Spleen (tissue), 11 donors: ENCODE results near the gene RAB43. TPM values are rescaled to one million over a fixed set of nuclear protein-coding genes. Genes with fewer than 3 reads are reported as not detected.

ENCODE experiments used
- DNase-seq: peaks from one replicate; pipeline ENCODE4 v3.0.0-alpha.2; 2020
- H3K27ac ChIP-seq, 8 donors: fragments of 200-600 bp; sonication (generic) in 7 of 8; 1 replicate in 4 of 8; 2 replicates in 4 of 8; pipeline versions ENCODE4 v1.5.0 to v1.8.0; 2016 to 2021; ENCODE audit warnings: inconsistent platforms in 4 of 8, mild to moderate bottlenecking in 4 of 8, moderate library complexity in 1 of 8
- H3K27me3 ChIP-seq, 7 donors: fragments of 200-600 bp; sonication (generic) in 6 of 7; replicated peaks in 1 of 7; 1 replicate in 4 of 7; 2 replicates in 3 of 7; pipeline versions ENCODE4 v1.5.0 to v1.8.0; 2016 to 2021; ENCODE audit warnings: inconsistent platforms in 3 of 7, mild to moderate bottlenecking in 1 of 7
- H3K36me3 ChIP-seq, 6 donors: fragments of 200-600 bp; sonication (generic) in 5 of 6; 1 replicate in 4 of 6; 2 replicates in 2 of 6; pipeline versions ENCODE4 v1.5.0 to v1.8.0; 2016 to 2021; ENCODE audit warnings: inconsistent platforms in 2 of 6
- H3K4me1 ChIP-seq, 6 donors: fragments of 200-600 bp; sonication (generic) in 5 of 6; 1 replicate in 3 of 6; 2 replicates in 3 of 6; pipeline versions ENCODE4 v1.5.0 to v1.8.0; 2016 to 2021; ENCODE audit warnings: inconsistent platforms in 3 of 6
- H3K4me3 ChIP-seq, 8 donors: fragments of 200-600 bp; sonication (generic) in 7 of 8; 1 replicate in 4 of 8; 2 replicates in 4 of 8; pipeline versions ENCODE4 v1.5.0 to v1.8.0; 2016 to 2021; ENCODE audit warnings: inconsistent platforms in 4 of 8, mild to moderate bottlenecking in 4 of 8, moderate library complexity in 2 of 8
- H3K9me3 ChIP-seq, 8 donors: fragments of 200-600 bp; sonication (generic) in 7 of 8; 1 replicate in 4 of 8; 2 replicates in 4 of 8; pipeline versions ENCODE4 v1.5.0 to v1.8.0; 2016 to 2021; ENCODE audit warnings: inconsistent platforms in 4 of 8
- CTCF ChIP-seq, 11 experiments: fragments of 200-600 bp in 7 of 11; fragments of 450-650 bp in 4 of 11; sonication (generic) in 4 of 11; IDR thresholded peaks in 8 of 11; conservative IDR thresholded peaks in 3 of 11; 1 replicate in 7 of 11; 2 replicates in 4 of 11; pipeline versions ENCODE4 v1.4.0 to v1.8.0; 2016 to 2021; ENCODE audit warnings: antibody characterized with exemption in 11 of 11, inconsistent platforms in 4 of 11, mild to moderate bottlenecking in 1 of 11
- POLR2A ChIP-seq, 3 donors: fragments of 450-650 bp; IDR thresholded peaks; one replicate each; pipeline ENCODE4 v1.5.1; 2017; ENCODE audit warnings: antibody characterized with exemption in 3 of 3, mild to moderate bottlenecking in 1 of 3
- POLR2AphosphoS5 ChIP-seq, 3 donors: sonication (generic); formaldehyde crosslinking; IDR thresholded peaks; one replicate each; pipeline ENCODE4 v1.5.1; 2017; ENCODE audit warnings: antibody characterized with exemption in 3 of 3
- WGBS, 5 donors: extraction: QIAGEN DNeasy Blood & Tissue Kit in 3 of 5; methylation state at CpG; one replicate each; pipeline versions ENCODE4 v1.1.5 to v1.1.7; 2013 to 2018; 5-methylcytosine and 5-hydroxymethylcytosine counted together
- intact Hi-C: fragments of 100-400 bp; cut with DNase I; formaldehyde crosslinking; loops from one replicate; pipeline ENCODE4 v1.15.0; 2023; ENCODE audit warnings: low total_unique reads
- polyA plus RNA-seq, 3 donors: library from polyadenylated mRNA; stranded (reverse); fragments of 200-250 nt; gene quantifications; one replicate each; pipeline ENCODE4 v1.2.1, GENCODE V29; 2013
- total RNA-seq, 7 donors: library from RNA; depleted of rRNA in 3 of 7; stranded (reverse); fragments of >200 nt in 3 of 7; fragmentation: NEBNext Ultra II Directional in 4 of 7; extraction: Animal tissue kit (Norgen Biotek cat#: 25700) in 4 of 7; gene quantifications; one replicate each; pipeline versions ENCODE4 v1.1.0 to v1.2.1, GENCODE V29; 2016 to 2021
- donor health status: healthy with polysubstance abuse.
- donor health status: DM: no; HTN: no; CAD: no; lungs with moderate emphysema.
- donor health status: DM: no; HTN: no; CAD: no.
- donor health status: Bipolar disorder and iron deficiency.
- donor health status: healthy.
- donor health status: DM: no; HTN: no; CAD: no.
- donor health status: DM: yes; HTN: yes; CAD: no.

The RAB43 gene
- total and polyA plus RNA-seq, 10 donors, result 3.1 to 49.6 (median 29.7) TPM

- peaks cover 0 to 80% (median 14%) of the 10 kb centered on the region in 6 donors for H3K4me1 ChIP-seq
- DNase-seq, result no peak
- WGBS, 5 donors, result 88 to 95% (median 93%) methylated on average over 8 of the region's 8 CpGs
- no peak overlapping the region for H3K27ac ChIP-seq
- no peak overlapping the region for H3K4me3 ChIP-seq
- TF ChIP-seq CTCF (IDR thresholded peaks at IDR 0.05 in 8 of 11, conservative IDR thresholded peaks at IDR 0.05 in 3 of 11), result no peak
- peak in 2 of 3 donors; percentile 14 to 48 for TF ChIP-seq POLR2AphosphoS5 (IDR thresholded peaks at IDR 0.05)
- intact Hi-C loops, result no loop called here
- H3K36me3 ChIP-seq, result peaks cover 0 to 100% (median 26%) of the 10 kb centered on the region in 6 donors
- no peaks in the 10 kb centered on the region for H3K27me3 ChIP-seq
- H3K9me3 ChIP-seq, result no peaks in the 10 kb centered on the region
Observed at GRCh38 chr3:129107793-129108192, 13.8 kb downstream of the RAB43 start.

- Histone ChIP-seq H3K27ac (no peak overlapping the region), H3K27me3 (no peaks in the 10 kb centered on the region), H3K36me3 (peaks cover 0 to 97% (median 26%) of the 10 kb centered on the region in 6 donors), H3K4me1 (peaks cover 0 to 77% (median 10%) of the 10 kb centered on the region in 6 donors), H3K9me3 (no peaks in the 10 kb centered on the region), H3K4me3 (no peak overlapping the region)
- intact Hi-C loops, result no loop called here
- 73 to 84% (median 79%) methylated on average over 19 of the region's 19 CpGs for WGBS, 5 donors
- DNase-seq, result no peak
- TF ChIP-seq CTCF (IDR thresholded peaks at IDR 0.05 in 8 of 11, conservative IDR thresholded peaks at IDR 0.05 in 3 of 11), result no peak
- TF ChIP-seq POLR2A (IDR thresholded peaks at IDR 0.05), result no peak
- no peak for TF ChIP-seq POLR2AphosphoS5 (IDR thresholded peaks at IDR 0.05)
Observed at GRCh38 chr3:129106866-129107565, 14.6 kb downstream of the RAB43 start.

GRCh38 chr3:129106320-129106719 lies 15.3 kb downstream of the RAB43 start:
- no peaks in the 10 kb centered on the region for H3K27me3 ChIP-seq
- no peak for TF ChIP-seq POLR2A (IDR thresholded peaks at IDR 0.05)
- no peak for TF ChIP-seq CTCF (IDR thresholded peaks at IDR 0.05 in 8 of 11, conservative IDR thresholded peaks at IDR 0.05 in 3 of 11)
- no peak for TF ChIP-seq POLR2AphosphoS5 (IDR thresholded peaks at IDR 0.05)
- intact Hi-C loops, result no loop called here

DNA sequence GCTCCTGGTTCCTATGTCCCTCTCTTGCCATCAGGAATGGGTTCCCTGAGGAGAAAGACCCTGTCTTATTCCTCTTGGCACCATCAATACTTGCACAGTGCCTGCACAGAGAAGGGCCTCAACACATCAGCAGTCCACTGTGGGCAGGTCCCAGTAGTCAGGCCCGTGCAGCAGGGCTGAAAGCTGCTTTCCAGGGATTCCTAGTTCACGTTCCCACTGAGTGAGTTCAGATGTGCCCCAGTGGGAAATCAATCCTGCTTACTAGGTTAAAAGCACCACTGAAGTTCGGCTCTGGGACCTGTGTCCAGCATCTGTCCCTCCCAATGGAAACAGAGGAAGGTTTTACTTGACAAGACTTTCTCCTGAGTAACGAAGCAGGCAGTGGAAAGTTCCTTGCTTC lies 15.7 kb downstream of the RAB43 start:
- no peak overlapping the region for H3K4me3 ChIP-seq
- no peak for TF ChIP-seq POLR2A (IDR thresholded peaks at IDR 0.05)
- no peak for TF ChIP-seq POLR2AphosphoS5 (IDR thresholded peaks at IDR 0.05)
- TF ChIP-seq CTCF (IDR thresholded peaks at IDR 0.05 in 8 of 11, conservative IDR thresholded peaks at IDR 0.05 in 3 of 11), result no peak
- no peak overlapping the region for H3K27ac ChIP-seq
- no peaks in the 10 kb centered on the region for H3K27me3 ChIP-seq
- H3K36me3 ChIP-seq, result peaks cover 0 to 97% (median 26%) of the 10 kb centered on the region in 6 donors
- intact Hi-C loops, result no loop called here
- 87 to 93% (median 92%) methylated on average over 4 of the region's 4 CpGs for WGBS, 5 donors
- peaks cover 0 to 80% (median 10%) of the 10 kb centered on the region in 6 donors for H3K4me1 ChIP-seq
- no peaks in the 10 kb centered on the region for H3K9me3 ChIP-seq
- no peak for DNase-seq

More at GRCh38 chr3:129106320-129106719, 15.3 kb downstream of the RAB43 start:
- Histone ChIP-seq H3K27ac (no peak overlapping the region), H3K36me3 (peaks cover 0 to 97% (median 26%) of the 10 kb centered on the region in 6 donors), H3K4me3 (no peak overlapping the region), H3K9me3 (no peaks in the 10 kb centered on the region), H3K4me1 (peaks cover 0 to 77% (median 10%) of the 10 kb centered on the region in 6 donors)
- no peak for DNase-seq
- 86 to 94% (median 93%) methylated on average over 4 to 5 of the region's 5 CpGs for WGBS, 5 donors
